IgD-negative memory B cell (primary cell): ENCODE results near the gene SLC19A1. TPM values are rescaled to one million over a fixed set of nuclear protein-coding genes. Genes with fewer than 3 reads are reported as not detected.

Experiments
- polyA plus RNA-seq: library from polyadenylated mRNA; unstranded; fragments of 300-500 nt; fragmentation: Illumina TruSeq; gene quantifications from one replicate; pipeline ENCODE4 v1.2.3, GENCODE V29; 2021

Gene SLC19A1
- polyA plus RNA-seq, 1 donor from 2014 or later: 15.2 TPM

Other genes with a start within 250 kb of the SLC19A1 start
- 4.0 TPM for gene COL18A1, start 137.3 kb downstream of the SLC19A1 start, polyA plus RNA-seq
- 1.4 TPM for gene PCBP3, start 101.3 kb upstream of the SLC19A1 start, polyA plus RNA-seq